HepG2 (cell line): ENCODE measurements around the gene MYADML2. TPM values are rescaled to one million over a fixed set of nuclear protein-coding genes. Genes with fewer than 3 reads are reported as not detected.

Experiments used
- ARNTL ChIP-seq: sonication (generic); formaldehyde crosslinking; IDR thresholded peaks from 2 replicates; pipeline ENCODE4 v1.4.0; 2020; ENCODE audit warnings: mild to moderate bottlenecking, missing genetic modification reagents
- ATF7 ChIP-seq, 2 experiments: fragments of 450-650 bp in 1 of 2; sonication (generic) in 1 of 2; formaldehyde crosslinking in 1 of 2; IDR thresholded peaks; 2 replicates each; pipeline versions ENCODE4 v1.4.0 to v1.6.1; 2016 to 2020; ENCODE audit warnings: antibody characterized with exemption in 1 of 2, mild to moderate bottlenecking in 1 of 2, missing genetic modification reagents in 1 of 2
- CCDC6 ChIP-seq: sonication (generic); formaldehyde crosslinking; IDR thresholded peaks from 2 replicates; pipeline ENCODE4 v1.8.1; 2022; ENCODE audit warnings: mild to moderate bottlenecking, missing genetic modification reagents, moderate library complexity
- DNMT3B ChIP-seq: conservative IDR thresholded peaks from 2 replicates; pipeline ENCODE4 v1.6.1; 2016; ENCODE audit warnings: missing biosample characterization, control low read depth
- DPF2 ChIP-seq: sonication (generic); formaldehyde crosslinking; IDR thresholded peaks from 2 replicates; pipeline ENCODE4 v1.4.0; 2020; ENCODE audit warnings: mild to moderate bottlenecking, low read depth, missing genetic modification reagents, borderline replicate concordance
- GATA4 ChIP-seq: sonication (generic); IDR thresholded peaks from 2 replicates; pipeline ENCODE4 v1.6.1; 2016; ENCODE audit warnings: antibody characterized with exemption, low read depth, borderline replicate concordance
- PTBP1 ChIP-seq: fragments of 200-400 bp; formaldehyde crosslinking; IDR thresholded peaks from 2 replicates; pipeline ENCODE4 v1.6.1; 2018; ENCODE audit warnings: low read length, low read depth; ENCODE audit not compliant: poor library complexity, severe bottlenecking
- SIX1 ChIP-seq: sonication (generic); formaldehyde crosslinking; IDR thresholded peaks from 2 replicates; pipeline ENCODE4 v1.4.0; 2020; ENCODE audit warnings: missing genetic modification reagents, borderline replicate concordance
- SOX5 ChIP-seq: IDR thresholded peaks from 2 replicates; pipeline ENCODE4 v1.6.1; 2016; ENCODE audit warnings: borderline replicate concordance
- SRSF4 ChIP-seq: fragments of 200-400 bp; formaldehyde crosslinking; IDR thresholded peaks from one replicate; pipeline ENCODE4 v1.6.1; 2018; ENCODE audit warnings: mild to moderate bottlenecking, low read depth, low read length, moderate library complexity; ENCODE audit not compliant: poor library complexity, severe bottlenecking
- ZNF468 ChIP-seq: sonication (generic); formaldehyde crosslinking; IDR thresholded peaks from 2 replicates; pipeline ENCODE4 v1.8.0; 2022; ENCODE audit warnings: mild to moderate bottlenecking, moderate library complexity, missing genetic modification reagents
- ZNF761 ChIP-seq: sonication (generic); formaldehyde crosslinking; conservative IDR thresholded peaks from 2 replicates; pipeline ENCODE4 v1.4.0; 2020; ENCODE audit warnings: mild to moderate bottlenecking, missing genetic modification reagents
- ZNF766 ChIP-seq: sonication (generic); formaldehyde crosslinking; IDR thresholded peaks from 2 replicates; pipeline ENCODE4 v1.5.0; 2020; ENCODE audit warnings: missing genetic modification reagents, borderline replicate concordance
- ZNF790 ChIP-seq: sonication (generic); formaldehyde crosslinking; IDR thresholded peaks from 2 replicates; pipeline ENCODE4 v1.8.0; 2022; ENCODE audit warnings: missing genetic modification reagents, mild to moderate bottlenecking, borderline replicate concordance
- polyA plus RNA-seq, 8 experiments: library from polyadenylated mRNA; depleted of rRNA in 3 of 8; stranded (reverse) in 7 of 8; unstranded in 1 of 8; fragments of >200 nt; fragmentation: Illumina TruSeq in 4 of 8; extraction: Trizol in 4 of 8; gene quantifications; 2 replicates each; pipeline versions ENCODE4 v1.2.1 to v1.2.3, GENCODE V29; 2011 to 2016; ENCODE audit warnings: low read depth in 4 of 8, missing spikeins in 1 of 8, mixed read lengths in 1 of 8; ENCODE audit not compliant: insufficient read depth in 1 of 8
- total RNA-seq, 5 experiments: library from RNA; depleted of rRNA; stranded (reverse); fragments of >200 nt; fragmentation: Illumina TruSeq; extraction: Trizol; gene quantifications; 2 replicates each; pipeline ENCODE4 v1.2.3, GENCODE V29; 2016; ENCODE audit warnings: low read depth in 1 of 5
- TF ChIP-seq, protein P1 (sequence below): sonication (generic); formaldehyde crosslinking; IDR thresholded peaks from 2 replicates; pipeline ENCODE4 v1.5.0; 2020; ENCODE audit warnings: missing genetic modification reagents, mild to moderate bottlenecking, borderline replicate concordance
- TF ChIP-seq, protein P2 (sequence below): sonication (generic); formaldehyde crosslinking; IDR thresholded peaks from 2 replicates; pipeline ENCODE4 v1.5.1; 2020; ENCODE audit warnings: missing genetic modification reagents, mild to moderate bottlenecking, borderline replicate concordance
- TF ChIP-seq, protein P3 (sequence below): sonication (generic); formaldehyde crosslinking; IDR thresholded peaks from 2 replicates; pipeline ENCODE4 v1.5.1; 2020; ENCODE audit warnings: mild to moderate bottlenecking, missing genetic modification reagents, borderline replicate concordance
- TF ChIP-seq, protein P4 (sequence below): sonication (generic); formaldehyde crosslinking; IDR thresholded peaks from 2 replicates; pipeline ENCODE4 v1.4.0; 2020; ENCODE audit warnings: low read depth, mild to moderate bottlenecking, missing genetic modification reagents
- TF ChIP-seq, protein P5 (sequence below): sonication (generic); formaldehyde crosslinking; IDR thresholded peaks from 2 replicates; pipeline ENCODE4 v1.5.1; 2020; ENCODE audit warnings: missing genetic modification reagents, mild to moderate bottlenecking, borderline replicate concordance
- TF ChIP-seq, protein P6 (sequence below): sonication (generic); formaldehyde crosslinking; IDR thresholded peaks from 2 replicates; pipeline ENCODE4 v1.5.0; 2020; ENCODE audit warnings: missing genetic modification reagents

The MYADML2 gene
- total and polyA plus RNA-seq, 2 of the 13 experiments (the other 11 are each of a cell fraction or from before 2014, with no cell fraction given), result not detected

DNA sequence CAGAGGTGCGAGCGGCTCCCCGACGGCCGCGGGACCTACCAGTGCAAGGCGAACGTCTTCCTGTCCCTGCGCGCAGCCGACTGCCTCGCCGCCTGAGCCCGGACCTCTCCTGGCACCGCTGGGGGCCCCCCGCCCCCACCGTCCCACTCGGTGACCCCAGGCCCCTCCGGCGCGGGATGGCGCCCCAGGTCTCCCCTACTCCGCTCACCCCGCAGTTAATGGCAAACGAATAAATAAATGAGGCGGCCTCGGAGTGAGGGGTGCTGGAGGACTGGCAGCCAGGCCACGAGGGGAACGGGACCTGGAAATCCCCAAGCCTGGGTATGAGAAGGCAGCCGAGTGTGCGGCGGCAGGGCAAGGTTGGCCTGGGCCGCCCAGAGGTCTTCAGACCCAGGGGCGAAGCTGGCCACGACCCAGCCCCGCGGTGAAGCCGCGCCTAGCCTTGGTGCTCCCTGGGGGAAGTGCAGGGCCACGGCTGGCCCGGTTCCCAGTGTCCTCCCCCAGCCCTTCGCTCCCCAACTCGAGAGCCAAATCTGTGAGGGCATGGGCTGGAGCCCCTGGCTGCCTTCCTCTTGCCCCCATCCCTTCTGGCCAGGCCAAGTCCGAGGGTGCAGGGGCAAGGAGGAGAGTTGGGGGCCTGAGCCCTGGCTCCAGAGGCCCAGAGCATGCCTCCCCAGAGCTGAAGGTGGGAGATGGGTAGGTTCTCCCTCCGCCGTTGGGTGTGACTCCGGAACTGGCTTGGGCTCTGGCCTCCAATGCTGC is 44.2 kb downstream of the MYADML2 start (continued):
- TF ChIP-seq, protein P1, sequence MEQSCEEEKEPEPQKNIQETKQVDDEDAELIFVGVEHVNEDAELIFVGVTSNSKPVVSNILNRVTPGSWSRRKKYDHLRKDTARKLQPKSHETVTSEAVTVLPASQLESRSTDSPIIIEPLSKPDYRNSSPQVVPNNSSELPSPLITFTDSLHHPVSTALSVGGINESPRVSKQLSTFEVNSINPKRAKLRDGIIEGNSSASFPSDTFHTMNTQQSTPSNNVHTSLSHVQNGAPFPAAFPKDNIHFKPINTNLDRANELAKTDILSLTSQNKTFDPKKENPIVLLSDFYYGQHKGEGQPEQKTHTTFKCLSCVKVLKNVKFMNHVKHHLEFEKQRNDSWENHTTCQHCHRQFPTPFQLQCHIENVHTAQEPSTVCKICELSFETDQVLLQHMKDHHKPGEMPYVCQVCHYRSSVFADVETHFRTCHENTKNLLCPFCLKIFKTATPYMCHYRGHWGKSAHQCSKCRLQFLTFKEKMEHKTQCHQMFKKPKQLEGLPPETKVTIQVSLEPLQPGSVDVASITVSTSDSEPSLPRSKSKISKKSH (CRISPR knock-in tag), result 0 out of 2 replicates have a peak, but pooled peaks have one; percentile 50
- no peak for TF ChIP-seq ATF7 (IDR thresholded peaks at IDR 0.05)
- peak; percentile 5; the same call in 1 of the 2 replicates for TF ChIP-seq ATF7 (CRISPR knock-in tag; IDR thresholded peaks at IDR 0.05)
- peak; percentile 15; the same call in 1 of the 2 replicates for TF ChIP-seq ARNTL
- TF ChIP-seq, protein P2, sequence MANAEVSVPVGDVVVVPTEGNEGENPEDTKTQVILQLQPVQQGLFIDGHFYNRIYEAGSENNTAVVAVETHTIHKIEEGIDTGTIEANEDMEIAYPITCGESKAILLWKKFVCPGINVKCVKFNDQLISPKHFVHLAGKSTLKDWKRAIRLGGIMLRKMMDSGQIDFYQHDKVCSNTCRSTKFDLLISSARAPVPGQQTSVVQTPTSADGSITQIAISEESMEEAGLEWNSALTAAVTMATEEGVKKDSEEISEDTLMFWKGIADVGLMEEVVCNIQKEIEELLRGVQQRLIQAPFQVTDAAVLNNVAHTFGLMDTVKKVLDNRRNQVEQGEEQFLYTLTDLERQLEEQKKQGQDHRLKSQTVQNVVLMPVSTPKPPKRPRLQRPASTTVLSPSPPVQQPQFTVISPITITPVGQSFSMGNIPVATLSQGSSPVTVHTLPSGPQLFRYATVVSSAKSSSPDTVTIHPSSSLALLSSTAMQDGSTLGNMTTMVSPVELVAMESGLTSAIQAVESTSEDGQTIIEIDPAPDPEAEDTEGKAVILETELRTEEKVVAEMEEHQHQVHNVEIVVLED (CRISPR knock-in tag), result no peak
- 0 out of 2 replicates have a peak, but pooled peaks have one; percentile 28 for TF ChIP-seq ZNF766 (CRISPR knock-in tag)
- TF ChIP-seq ZNF761 (CRISPR knock-in tag), result no peak
- TF ChIP-seq, protein P3, sequence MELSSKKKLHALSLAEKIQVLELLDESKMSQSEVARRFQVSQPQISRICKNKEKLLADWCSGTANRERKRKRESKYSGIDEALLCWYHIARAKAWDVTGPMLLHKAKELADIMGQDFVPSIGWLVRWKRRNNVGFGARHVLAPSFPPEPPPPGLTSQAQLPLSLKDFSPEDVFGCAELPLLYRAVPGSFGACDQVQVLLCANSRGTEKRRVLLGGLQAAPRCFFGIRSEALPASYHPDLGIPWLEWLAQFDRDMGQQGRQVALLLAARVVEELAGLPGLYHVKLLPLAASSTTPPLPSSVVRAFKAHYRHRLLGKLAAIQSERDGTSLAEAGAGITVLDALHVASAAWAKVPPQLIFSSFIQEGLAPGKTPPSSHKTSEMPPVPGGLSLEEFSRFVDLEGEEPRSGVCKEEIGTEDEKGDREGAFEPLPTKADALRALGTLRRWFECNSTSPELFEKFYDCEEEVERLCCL, result no peak
- TF ChIP-seq, protein P4, sequence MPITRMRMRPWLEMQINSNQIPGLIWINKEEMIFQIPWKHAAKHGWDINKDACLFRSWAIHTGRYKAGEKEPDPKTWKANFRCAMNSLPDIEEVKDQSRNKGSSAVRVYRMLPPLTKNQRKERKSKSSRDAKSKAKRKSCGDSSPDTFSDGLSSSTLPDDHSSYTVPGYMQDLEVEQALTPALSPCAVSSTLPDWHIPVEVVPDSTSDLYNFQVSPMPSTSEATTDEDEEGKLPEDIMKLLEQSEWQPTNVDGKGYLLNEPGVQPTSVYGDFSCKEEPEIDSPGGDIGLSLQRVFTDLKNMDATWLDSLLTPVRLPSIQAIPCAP, result peak; percentile 20; the same call in 1 of the 2 replicates
- TF ChIP-seq SIX1 (CRISPR knock-in tag), result no peak
- peak; percentile 74 for TF ChIP-seq SRSF4
- TF ChIP-seq CCDC6 (CRISPR knock-in tag), result peak; percentile 82
- TF ChIP-seq SOX5, result no peak
- TF ChIP-seq ZNF790 (CRISPR knock-in tag), result no peak
- TF ChIP-seq, protein P5, sequence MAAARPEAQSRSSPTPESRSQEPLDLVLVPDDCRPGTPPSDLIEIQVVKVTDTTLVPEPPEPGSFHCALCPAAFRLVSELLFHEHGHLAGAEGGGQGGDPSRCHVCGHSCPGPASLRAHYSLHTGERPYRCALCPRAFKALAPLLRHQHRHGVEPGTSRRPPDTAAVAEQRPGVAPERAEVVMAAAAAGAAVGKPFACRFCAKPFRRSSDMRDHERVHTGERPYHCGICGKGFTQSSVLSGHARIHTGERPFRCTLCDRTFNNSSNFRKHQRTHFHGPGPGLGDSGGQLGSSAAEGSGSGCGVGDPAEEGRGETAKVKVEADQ, result peak; percentile 51; the same call in 1 of the 2 replicates
- TF ChIP-seq GATA4, result 0 out of 2 replicates have a peak, but pooled peaks have one; percentile 19
- TF ChIP-seq DPF2 (CRISPR knock-in tag), result peak; percentile 15; the same call in 1 of the 2 replicates
- no peak for TF ChIP-seq ZNF468 (CRISPR knock-in tag)
- TF ChIP-seq PTBP1, result peak; percentile 51
- no peak for TF ChIP-seq DNMT3B (CRISPR knock-in tag)
- TF ChIP-seq, protein P6, sequence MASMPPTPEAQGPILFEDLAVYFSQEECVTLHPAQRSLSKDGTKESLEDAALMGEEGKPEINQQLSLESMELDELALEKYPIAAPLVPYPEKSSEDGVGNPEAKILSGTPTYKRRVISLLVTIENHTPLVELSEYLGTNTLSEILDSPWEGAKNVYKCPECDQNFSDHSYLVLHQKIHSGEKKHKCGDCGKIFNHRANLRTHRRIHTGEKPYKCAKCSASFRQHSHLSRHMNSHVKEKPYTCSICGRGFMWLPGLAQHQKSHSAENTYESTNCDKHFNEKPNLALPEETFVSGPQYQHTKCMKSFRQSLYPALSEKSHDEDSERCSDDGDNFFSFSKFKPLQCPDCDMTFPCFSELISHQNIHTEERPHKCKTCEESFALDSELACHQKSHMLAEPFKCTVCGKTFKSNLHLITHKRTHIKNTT, result 0 out of 2 replicates have a peak, but pooled peaks have one; percentile 25
